OCI-LY1 (cell line): ENCODE measurements around the gene TRIM77.
"Not testable (repeated sequence)": the region's sequence is repeated elsewhere in the genome, so short reads cannot be mapped to it uniquely, and the experiment has no call there.

ENCODE experiments used
- H2AFZ ChIP-seq: fragments of 200-600 bp; sonication (generic), shearing (Covaris generic); 2 replicates; pipeline ENCODE4 v1.6.0; 2014; ENCODE audit warnings: antibody characterized with exemption, mild to moderate bottlenecking, low read length
- H3F3A ChIP-seq: fragments of 200-600 bp; sonication (generic), shearing (Covaris generic); 2 replicates; pipeline ENCODE4 v1.6.0; 2014; ENCODE audit warnings: mild to moderate bottlenecking, antibody characterized with exemption, low read length, moderate library complexity; ENCODE audit not compliant: insufficient read depth
- H3K27ac ChIP-seq: fragments of 200-600 bp; sonication (generic); 2 replicates; pipeline ENCODE4 v1.5.1; 2014; ENCODE audit warnings: low read length, mixed run types, mild to moderate bottlenecking, low read depth; ENCODE audit not compliant: poor library complexity, severe bottlenecking
- H3K27me3 ChIP-seq: fragments of 200-600 bp; sonication (generic); 2 replicates; pipeline ENCODE4 v1.6.0; 2014; ENCODE audit warnings: antibody characterized with exemption, mild to moderate bottlenecking, low read length, moderate library complexity; ENCODE audit not compliant: insufficient read depth
- H3K36me3 ChIP-seq: fragments of 200-600 bp; sonication (generic); 2 replicates; pipeline ENCODE4 v1.6.1; 2014; ENCODE audit warnings: mild to moderate bottlenecking, antibody characterized with exemption, low read length, moderate library complexity, mixed read lengths; ENCODE audit not compliant: insufficient read depth
- H3K4me1 ChIP-seq: fragments of 200-600 bp; sonication (generic); 2 replicates; pipeline ENCODE4 v1.5.1; 2014; ENCODE audit warnings: mild to moderate bottlenecking, low read length, moderate library complexity; ENCODE audit not compliant: insufficient read depth, severe bottlenecking
- H3K4me2 ChIP-seq: fragments of 200-600 bp; sonication (generic), shearing (Covaris generic); 2 replicates; pipeline ENCODE4 v1.6.1; 2014; ENCODE audit warnings: low read length
- H3K4me3 ChIP-seq: fragments of 200-600 bp; sonication (generic); 2 replicates; pipeline ENCODE4 v1.5.1; 2014; ENCODE audit warnings: low read length, low read depth, mild to moderate bottlenecking, mixed read lengths; ENCODE audit not compliant: poor library complexity, severe bottlenecking
- H3K79me2 ChIP-seq: fragments of 200-600 bp; shearing (Covaris generic); 2 replicates; pipeline ENCODE4 v1.6.1; 2016; ENCODE audit warnings: mixed run types, low read length, mixed read lengths; ENCODE audit not compliant: insufficient read depth
- H3K9ac ChIP-seq: fragments of 200-600 bp; sonication (generic), shearing (Covaris generic); 2 replicates; pipeline ENCODE4 v1.6.1; 2014; ENCODE audit warnings: mild to moderate bottlenecking, low read length, mixed read lengths
- H3K9me2 ChIP-seq: fragments of 200-600 bp; sonication (generic), shearing (Covaris generic); 2 replicates; pipeline ENCODE4 v1.6.1; 2014; ENCODE audit warnings: low read depth, mild to moderate bottlenecking, low read length, mixed read lengths
- H3K9me3 ChIP-seq: fragments of 200-600 bp; shearing (Covaris generic); 2 replicates; pipeline ENCODE4 v1.6.1; 2014; ENCODE audit warnings: low read length, mixed read lengths
- H4K20me1 ChIP-seq: fragments of 200-600 bp; sonication (generic), shearing (Covaris generic); 2 replicates; pipeline ENCODE4 v1.6.0; 2016; ENCODE audit warnings: mild to moderate bottlenecking, low read length; ENCODE audit not compliant: insufficient read depth
- EZH2 ChIP-seq: fragments of 200-600 bp; sonication (generic), shearing (Covaris generic); IDR thresholded peaks from 2 replicates; pipeline ENCODE4 v1.8.0; 2017; ENCODE audit warnings: borderline replicate concordance, mixed run types, mild to moderate bottlenecking, antibody characterized with exemption, low read length, moderate library complexity, mixed read lengths
- TF ChIP-seq, protein P1 (sequence below): fragments of 200-600 bp; sonication (generic), shearing (Covaris generic); IDR thresholded peaks from 2 replicates; pipeline ENCODE4 v1.5.1; 2017; ENCODE audit warnings: mild to moderate bottlenecking, antibody characterized with exemption, low read length, moderate library complexity, mixed read lengths

Gene TRIM77, protein sequence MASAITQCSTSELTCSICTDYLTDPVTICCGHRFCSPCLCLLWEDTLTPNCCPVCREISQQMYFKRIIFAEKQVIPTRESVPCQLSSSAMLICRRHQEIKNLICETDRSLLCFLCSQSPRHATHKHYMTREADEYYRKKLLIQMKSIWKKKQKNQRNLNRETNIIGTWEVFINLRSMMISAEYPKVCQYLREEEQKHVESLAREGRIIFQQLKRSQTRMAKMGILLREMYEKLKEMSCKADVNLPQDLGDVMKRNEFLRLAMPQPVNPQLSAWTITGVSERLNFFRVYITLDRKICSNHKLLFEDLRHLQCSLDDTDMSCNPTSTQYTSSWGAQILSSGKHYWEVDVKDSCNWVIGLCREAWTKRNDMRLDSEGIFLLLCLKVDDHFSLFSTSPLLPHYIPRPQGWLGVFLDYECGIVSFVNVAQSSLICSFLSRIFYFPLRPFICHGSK

DNA sequence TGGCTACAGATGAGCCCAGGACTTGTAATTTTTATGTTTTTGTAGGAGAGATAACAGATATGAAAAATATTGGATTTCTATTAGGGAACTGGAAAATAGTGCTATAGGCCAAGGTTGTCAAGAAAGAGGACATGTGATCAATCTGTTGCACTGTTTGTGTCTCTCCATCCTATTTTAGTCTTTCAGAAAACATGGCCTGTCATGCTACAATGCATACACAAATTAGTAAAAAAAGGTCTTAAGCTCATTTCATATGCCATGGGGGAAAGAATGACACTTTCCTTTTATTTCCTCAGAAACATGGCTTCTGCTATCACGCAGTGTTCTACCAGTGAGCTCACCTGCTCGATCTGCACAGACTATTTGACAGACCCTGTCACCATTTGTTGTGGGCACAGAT is at the start of gene TRIM77:
Gene TRIM77 (plus strand): TSS at position 301 of the 400 bp plus-strand sequence. CDS start 0 bp downstream, at position 301.
- H3K9ac ChIP-seq, H3K79me2 ChIP-seq, H3K27ac ChIP-seq, H3K27me3 ChIP-seq, H3K9me2 ChIP-seq, H3K36me3 ChIP-seq, H3K9me3 ChIP-seq, H3K4me1 ChIP-seq, H3F3A ChIP-seq, H3K4me2 ChIP-seq, H3K4me3 ChIP-seq, H4K20me1 ChIP-seq, H2AFZ ChIP-seq: not testable (repeated sequence)

DNA sequence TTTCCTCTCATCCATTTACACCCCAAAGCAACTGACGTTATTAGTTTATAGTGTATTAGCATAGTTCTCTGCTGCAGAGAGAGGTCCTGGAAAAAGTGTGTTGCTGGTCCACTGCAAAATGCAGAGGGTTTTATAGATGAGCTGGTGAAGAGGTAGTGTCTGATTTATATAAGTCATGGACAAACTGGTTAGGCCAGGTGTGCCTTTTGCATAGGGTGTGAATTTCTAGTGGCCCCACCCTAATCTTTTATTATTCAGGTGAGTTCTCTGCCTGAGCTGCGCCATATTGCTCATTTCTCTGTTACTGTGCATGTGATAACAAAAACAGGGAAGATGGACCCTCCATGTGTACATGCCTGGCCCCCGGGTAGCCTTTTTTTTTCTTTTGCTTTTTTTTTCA is 43.1 kb upstream of the TRIM77 start:
- no peak for TF ChIP-seq EZH2
- TF ChIP-seq, protein P1, sequence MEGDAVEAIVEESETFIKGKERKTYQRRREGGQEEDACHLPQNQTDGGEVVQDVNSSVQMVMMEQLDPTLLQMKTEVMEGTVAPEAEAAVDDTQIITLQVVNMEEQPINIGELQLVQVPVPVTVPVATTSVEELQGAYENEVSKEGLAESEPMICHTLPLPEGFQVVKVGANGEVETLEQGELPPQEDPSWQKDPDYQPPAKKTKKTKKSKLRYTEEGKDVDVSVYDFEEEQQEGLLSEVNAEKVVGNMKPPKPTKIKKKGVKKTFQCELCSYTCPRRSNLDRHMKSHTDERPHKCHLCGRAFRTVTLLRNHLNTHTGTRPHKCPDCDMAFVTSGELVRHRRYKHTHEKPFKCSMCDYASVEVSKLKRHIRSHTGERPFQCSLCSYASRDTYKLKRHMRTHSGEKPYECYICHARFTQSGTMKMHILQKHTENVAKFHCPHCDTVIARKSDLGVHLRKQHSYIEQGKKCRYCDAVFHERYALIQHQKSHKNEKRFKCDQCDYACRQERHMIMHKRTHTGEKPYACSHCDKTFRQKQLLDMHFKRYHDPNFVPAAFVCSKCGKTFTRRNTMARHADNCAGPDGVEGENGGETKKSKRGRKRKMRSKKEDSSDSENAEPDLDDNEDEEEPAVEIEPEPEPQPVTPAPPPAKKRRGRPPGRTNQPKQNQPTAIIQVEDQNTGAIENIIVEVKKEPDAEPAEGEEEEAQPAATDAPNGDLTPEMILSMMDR = no peak
- H3K36me3 ChIP-seq = no peaks in the 10 kb centered on the region
- H2AFZ ChIP-seq = no peak overlapping the region

DNA sequence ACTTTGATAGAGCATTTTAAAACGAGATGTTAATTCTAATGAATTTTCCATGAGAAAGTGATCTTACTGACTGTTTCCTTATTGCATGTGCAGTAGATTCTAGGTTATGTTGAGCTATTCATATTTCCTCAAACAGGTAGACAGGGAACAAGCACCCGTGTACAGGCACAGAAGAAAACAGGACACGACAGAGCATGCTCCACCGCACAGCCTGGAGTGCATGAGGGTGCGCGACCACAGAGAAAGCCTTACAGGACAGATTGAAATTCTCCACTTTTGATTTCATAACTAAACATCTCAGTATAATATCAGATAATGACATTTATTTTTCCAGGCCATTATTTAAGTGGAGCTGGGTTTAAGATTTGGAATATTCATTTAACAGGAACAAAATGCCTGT is 41.9 kb upstream of the TRIM77 start:
- H3K9ac ChIP-seq, H3K4me1 ChIP-seq, H3K9me2 ChIP-seq, H3F3A ChIP-seq, H3K79me2 ChIP-seq, H3K27me3 ChIP-seq, H3K9me3 ChIP-seq, H3K4me2 ChIP-seq, H3K27ac ChIP-seq, H4K20me1 ChIP-seq, H2AFZ ChIP-seq, H3K4me3 ChIP-seq, H3K36me3 ChIP-seq: not testable (repeated sequence)

More for the DNA sequence above, 43.1 kb upstream of the TRIM77 start:
- no peaks in the 10 kb centered on the region for H3K4me1 ChIP-seq
- H3F3A ChIP-seq = no peaks in the 10 kb centered on the region
- no peaks in the 10 kb centered on the region for H4K20me1 ChIP-seq
- H3K4me3 ChIP-seq = no peak overlapping the region
- no peaks in the 10 kb centered on the region for H3K27me3 ChIP-seq
- H3K9me3 ChIP-seq = no peaks in the 10 kb centered on the region
- H3K4me2 ChIP-seq = no peak overlapping the region
- no peaks in the 10 kb centered on the region for H3K9me2 ChIP-seq
- no peaks in the 10 kb centered on the region for H3K79me2 ChIP-seq
- no peak overlapping the region for H3K27ac ChIP-seq
- no peak overlapping the region for H3K9ac ChIP-seq

DNA sequence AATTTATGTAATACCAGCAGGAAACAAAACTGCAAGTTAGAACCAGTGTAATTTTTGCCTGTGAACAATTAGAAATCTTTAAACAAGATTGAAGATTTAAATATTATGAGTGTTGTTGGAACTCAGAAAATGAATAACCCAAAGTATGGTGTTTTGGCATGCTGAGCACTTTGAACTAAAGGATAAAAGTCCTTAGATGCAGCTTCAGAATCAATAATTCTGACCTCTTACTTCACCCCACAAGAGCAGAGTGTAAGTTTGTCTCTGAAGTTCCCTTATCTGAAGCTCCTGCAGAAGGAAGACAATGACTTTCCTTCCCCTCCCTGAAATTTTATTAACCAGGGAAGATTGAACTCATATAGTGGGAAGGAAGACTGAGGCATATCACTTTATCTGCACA is 40.5 kb upstream of the TRIM77 start:
- H3K9ac ChIP-seq, H4K20me1 ChIP-seq, H3K36me3 ChIP-seq, H3K4me3 ChIP-seq, H3K9me2 ChIP-seq, H3K27me3 ChIP-seq, H3K4me1 ChIP-seq, H2AFZ ChIP-seq, H3K79me2 ChIP-seq, H3K27ac ChIP-seq, H3K9me3 ChIP-seq, H3K4me2 ChIP-seq, H3F3A ChIP-seq: not testable (repeated sequence)

DNA sequence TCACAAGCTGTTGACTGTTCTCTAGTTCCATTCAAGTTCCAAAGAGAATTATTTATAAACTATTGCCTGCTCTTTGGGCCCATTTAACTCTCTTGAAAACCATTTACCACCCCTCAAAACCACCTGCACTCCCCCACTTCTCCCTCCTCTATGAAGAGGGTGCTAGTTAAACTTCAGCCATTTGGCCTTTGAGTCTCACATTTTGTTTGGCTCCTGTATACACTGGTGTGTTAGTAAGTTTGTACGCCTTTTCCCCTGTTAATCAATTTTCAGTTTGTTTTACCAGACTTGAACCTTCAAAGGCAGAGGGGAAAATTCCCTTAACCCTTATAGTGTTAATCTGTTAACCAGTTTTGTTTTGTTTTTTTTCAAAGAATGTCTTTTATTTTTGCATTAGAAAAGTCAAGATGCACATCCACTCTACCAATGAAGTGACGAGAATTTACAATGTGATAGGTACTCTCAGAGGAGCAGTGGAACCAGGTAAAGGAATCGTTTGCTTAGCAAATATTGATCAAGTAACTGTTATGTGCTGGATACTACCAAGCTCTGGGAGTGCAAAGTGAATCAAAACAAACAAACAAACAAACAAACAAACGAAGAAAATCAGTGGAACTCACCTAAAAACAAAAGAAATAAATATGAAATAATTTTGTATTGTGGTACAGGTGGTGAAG is 40.0 kb upstream of the TRIM77 start:
- not testable (repeated sequence) for H3K4me1 ChIP-seq, H2AFZ ChIP-seq, H3K27me3 ChIP-seq, H3K4me2 ChIP-seq, H3K79me2 ChIP-seq, H3K36me3 ChIP-seq, H3K9me3 ChIP-seq, H3K9ac ChIP-seq, H4K20me1 ChIP-seq, H3K9me2 ChIP-seq, H3K4me3 ChIP-seq, H3F3A ChIP-seq, H3K27ac ChIP-seq

DNA sequence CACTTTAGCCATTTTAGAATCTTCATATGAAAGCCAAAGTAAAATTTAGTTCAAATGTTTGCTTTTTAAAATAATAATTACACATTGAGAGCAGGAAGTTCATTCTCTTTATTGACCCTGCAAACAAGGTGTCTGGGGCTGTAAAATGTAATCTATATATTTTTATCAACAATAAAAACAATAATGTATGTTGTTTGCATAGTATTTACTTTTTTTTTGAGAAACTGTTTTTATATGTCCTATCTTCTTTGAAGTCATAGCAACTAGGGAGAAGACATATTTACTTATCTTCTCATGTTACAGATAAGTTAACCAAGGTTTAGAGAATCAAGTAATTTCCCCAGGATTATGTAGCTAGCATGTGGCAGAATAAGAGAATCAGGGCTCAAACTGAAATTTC is 37.6 kb upstream of the TRIM77 start:
- not testable (repeated sequence) for H3K9me2 ChIP-seq, H4K20me1 ChIP-seq, H3K79me2 ChIP-seq, H3K4me2 ChIP-seq, H3K9me3 ChIP-seq, H3K27me3 ChIP-seq, H3K4me1 ChIP-seq, H3K27ac ChIP-seq, H2AFZ ChIP-seq, H3K9ac ChIP-seq, H3K4me3 ChIP-seq, H3F3A ChIP-seq, H3K36me3 ChIP-seq
